Liver (tissue), 9 donors: Measurements from ENCODE around the gene ELL. TPM values are rescaled to one million over a fixed set of nuclear protein-coding genes. Genes with fewer than 3 reads are reported as not detected.

Experiments used
- DNase-seq: peaks from one replicate; pipeline ENCODE4 v3.0.0-alpha.2; 2017; ENCODE audit warnings: low spot score
- H3K27ac ChIP-seq, 2 donors: one replicate each; pipeline ENCODE4 v1.7.0; 2013; ENCODE audit warnings: inconsistent platforms in 2 of 2, low read length in 2 of 2, control low read depth in 1 of 2, low read depth in 1 of 2, mild to moderate bottlenecking in 1 of 2
- H3K27me3 ChIP-seq, 4 donors: one replicate each; pipeline versions ENCODE4 v1.6.1 to v1.7.0; 2013; ENCODE audit warnings: low read length in 3 of 4, inconsistent platforms in 1 of 4, mild to moderate bottlenecking in 1 of 4, moderate library complexity in 1 of 4; ENCODE audit not compliant: control insufficient read depth in 4 of 4, insufficient read depth in 4 of 4
- H3K36me3 ChIP-seq, 4 donors: one replicate each; pipeline versions ENCODE4 v1.6.1 to v1.7.0; 2013; ENCODE audit warnings: low read length in 3 of 4, mild to moderate bottlenecking in 3 of 4, low read depth in 1 of 4, moderate library complexity in 1 of 4; ENCODE audit not compliant: control insufficient read depth in 4 of 4, insufficient read depth in 3 of 4
- H3K4me1 ChIP-seq, 4 donors: one replicate each; pipeline versions ENCODE4 v1.6.1 to v1.7.0; 2013; ENCODE audit warnings: low read length in 3 of 4, mild to moderate bottlenecking in 3 of 4, moderate library complexity in 1 of 4; ENCODE audit not compliant: control insufficient read depth in 4 of 4, insufficient read depth in 4 of 4
- H3K4me3 ChIP-seq, 3 donors: one replicate each; pipeline versions ENCODE4 v1.6.1 to v1.7.0; 2013; ENCODE audit warnings: low read length in 3 of 3, control low read depth in 1 of 3, low read depth in 1 of 3, mild to moderate bottlenecking in 1 of 3
- H3K9ac ChIP-seq, 2 donors: one replicate each; pipeline ENCODE4 v1.7.0; 2013; ENCODE audit warnings: low read length in 2 of 2, mild to moderate bottlenecking in 2 of 2, moderate library complexity in 2 of 2, control low read depth in 1 of 2, low read depth in 1 of 2
- H3K9me3 ChIP-seq, 4 donors: one replicate each; pipeline versions ENCODE4 v1.6.1 to v1.7.0; 2013; ENCODE audit warnings: low read length in 3 of 4; ENCODE audit not compliant: control insufficient read depth in 4 of 4
- EGR1 ChIP-seq, 2 donors: IDR thresholded peaks; 2 replicates each; pipeline ENCODE4 v1.6.1; 2016 to 2018; ENCODE audit warnings: antibody characterized with exemption in 2 of 2, low read depth in 2 of 2
- FOXA2 ChIP-seq: IDR thresholded peaks from 2 replicates; pipeline ENCODE4 v1.6.1; 2016; ENCODE audit warnings: antibody characterized with exemption
- GABPA ChIP-seq, 2 donors: IDR thresholded peaks in 1 of 2; conservative IDR thresholded peaks in 1 of 2; 2 replicates each; pipeline ENCODE4 v1.6.1; 2016; ENCODE audit warnings: antibody characterized with exemption in 2 of 2, mild to moderate bottlenecking in 1 of 2, moderate library complexity in 1 of 2
- HNF4A ChIP-seq, 2 donors: conservative IDR thresholded peaks; 2 replicates each; pipeline ENCODE4 v1.6.1; 2016; ENCODE audit warnings: antibody characterized with exemption in 2 of 2, mild to moderate bottlenecking in 2 of 2
- HNF4G ChIP-seq: IDR thresholded peaks from 2 replicates; pipeline ENCODE4 v1.6.1; 2016; ENCODE audit warnings: antibody characterized with exemption
- JUND ChIP-seq, 2 donors: IDR thresholded peaks; 2 replicates each; pipeline ENCODE4 v1.6.1; 2016; ENCODE audit warnings: antibody characterized with exemption in 2 of 2
- MAX ChIP-seq: IDR thresholded peaks from 2 replicates; pipeline ENCODE4 v1.6.1; 2016; ENCODE audit warnings: antibody characterized with exemption
- NR2F2 ChIP-seq: IDR thresholded peaks from 2 replicates; pipeline ENCODE4 v1.6.1; 2016; ENCODE audit warnings: antibody characterized with exemption
- RXRA ChIP-seq, 2 donors: IDR thresholded peaks; 2 replicates each; pipeline ENCODE4 v1.6.1; 2017 to 2018; ENCODE audit warnings: antibody characterized with exemption in 2 of 2, mild to moderate bottlenecking in 1 of 2
- SP1 ChIP-seq: IDR thresholded peaks from 2 replicates; pipeline ENCODE4 v1.6.1; 2018; ENCODE audit warnings: antibody characterized with exemption, mild to moderate bottlenecking
- YY1 ChIP-seq: IDR thresholded peaks from 2 replicates; pipeline ENCODE4 v1.6.1; 2016; ENCODE audit warnings: antibody characterized with exemption, mild to moderate bottlenecking
- WGBS: extraction: QIAGEN DNeasy Blood & Tissue Kit; methylation state at CpG from one replicate; pipeline ENCODE4 v1.1.7; 2013; 5-methylcytosine and 5-hydroxymethylcytosine counted together
- polyA plus RNA-seq, 2 donors: library from polyadenylated mRNA; stranded (reverse) in 1 of 2; unstranded in 1 of 2; fragments of 200-250 nt in 1 of 2; fragments of >200 nt in 1 of 2; fragmentation: Nextera tagmentation in 1 of 2; extraction: Ambion mirVana in 1 of 2; gene quantifications; one replicate each; pipeline versions ENCODE4 v1.2.1 to v1.2.3, GENCODE V29; 2013 to 2015
- total RNA-seq, 2 donors: library from RNA; depleted of rRNA; stranded (reverse); fragments of >200 nt; gene quantifications; one replicate each; pipeline ENCODE4 v1.2.3, GENCODE V29; 2014
- TF ChIP-seq, protein P1 (sequence below): IDR thresholded peaks from 2 replicates; pipeline ENCODE4 v1.6.1; 2016; ENCODE audit warnings: antibody characterized with exemption
- TF ChIP-seq, protein P2 (sequence below): IDR thresholded peaks from 2 replicates; pipeline ENCODE4 v1.6.1; 2016; ENCODE audit warnings: antibody characterized with exemption, mild to moderate bottlenecking
- donor health status: healthy.
- donor health status: healthy.
- donor health status: healthy.
- donor health status: healthy.
- donor health status: healthy.

Gene ELL
- total and polyA plus RNA-seq, 4 donors, result 4.5 to 10.5 (median 6.6) TPM

DNA sequence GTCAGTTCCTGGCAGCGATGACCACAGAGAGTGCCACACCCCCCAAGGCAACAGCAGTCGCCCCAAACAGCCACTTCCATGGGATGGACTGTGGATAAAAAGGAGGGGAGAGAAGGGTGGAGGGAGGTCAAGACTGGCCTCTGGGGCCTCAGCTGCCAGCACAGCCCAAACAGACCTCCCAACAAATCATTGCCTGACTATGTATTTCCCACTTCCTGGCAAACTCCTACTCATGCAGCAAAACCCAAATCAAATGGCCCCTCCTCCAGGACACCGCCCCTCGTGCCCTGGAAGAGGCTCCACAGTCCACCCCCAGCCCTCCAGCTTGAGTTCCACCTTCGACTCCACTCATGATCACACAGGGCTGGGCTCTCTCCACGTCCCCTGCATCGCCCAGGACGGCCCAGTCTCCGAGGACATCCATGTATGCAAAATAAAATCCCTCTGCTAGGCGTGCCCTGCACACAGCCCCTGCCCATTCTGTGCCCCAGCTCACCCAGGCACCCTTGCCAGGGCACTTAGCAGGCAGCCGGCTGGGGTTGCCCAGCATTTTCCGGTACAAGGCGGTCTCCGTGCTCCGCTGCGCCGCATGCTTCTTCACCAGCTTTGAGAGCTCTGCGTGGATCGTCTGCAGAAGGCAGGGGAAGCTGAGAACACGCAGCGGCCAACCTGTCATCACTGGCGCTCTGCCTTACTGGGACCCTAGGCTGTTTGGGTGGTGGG, 10.5 kb upstream of the ELL start (continued):
- TF ChIP-seq, protein P1, sequence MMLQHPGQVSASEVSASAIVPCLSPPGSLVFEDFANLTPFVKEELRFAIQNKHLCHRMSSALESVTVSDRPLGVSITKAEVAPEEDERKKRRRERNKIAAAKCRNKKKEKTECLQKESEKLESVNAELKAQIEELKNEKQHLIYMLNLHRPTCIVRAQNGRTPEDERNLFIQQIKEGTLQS, result no peak
- TF ChIP-seq GABPA (IDR thresholded peaks at IDR 0.05 in 1 of 2, conservative IDR thresholded peaks at IDR 0.05 in 1 of 2), result no peak

GRCh38 chr19:18531485-18531884, 9.6 kb upstream of the ELL start:
- DNase-seq, result no peak
- Histone ChIP-seq H3K27me3 (no peaks in the 10 kb centered on the region), H3K4me1 (peaks cover 0 to 3% (median 1%) of the 10 kb centered on the region in 4 donors), H3K4me3 (no peak overlapping the region), H3K9ac (no peak overlapping the region), H3K9me3 (no peaks in the 10 kb centered on the region), H3K36me3 (peaks cover 0 to 28% (median 10%) of the 10 kb centered on the region in 4 donors), H3K27ac (no peak overlapping the region)
- WGBS, result 96% methylated on average over 9 of the region's 9 CpGs
- TF ChIP-seq, protein P2, sequence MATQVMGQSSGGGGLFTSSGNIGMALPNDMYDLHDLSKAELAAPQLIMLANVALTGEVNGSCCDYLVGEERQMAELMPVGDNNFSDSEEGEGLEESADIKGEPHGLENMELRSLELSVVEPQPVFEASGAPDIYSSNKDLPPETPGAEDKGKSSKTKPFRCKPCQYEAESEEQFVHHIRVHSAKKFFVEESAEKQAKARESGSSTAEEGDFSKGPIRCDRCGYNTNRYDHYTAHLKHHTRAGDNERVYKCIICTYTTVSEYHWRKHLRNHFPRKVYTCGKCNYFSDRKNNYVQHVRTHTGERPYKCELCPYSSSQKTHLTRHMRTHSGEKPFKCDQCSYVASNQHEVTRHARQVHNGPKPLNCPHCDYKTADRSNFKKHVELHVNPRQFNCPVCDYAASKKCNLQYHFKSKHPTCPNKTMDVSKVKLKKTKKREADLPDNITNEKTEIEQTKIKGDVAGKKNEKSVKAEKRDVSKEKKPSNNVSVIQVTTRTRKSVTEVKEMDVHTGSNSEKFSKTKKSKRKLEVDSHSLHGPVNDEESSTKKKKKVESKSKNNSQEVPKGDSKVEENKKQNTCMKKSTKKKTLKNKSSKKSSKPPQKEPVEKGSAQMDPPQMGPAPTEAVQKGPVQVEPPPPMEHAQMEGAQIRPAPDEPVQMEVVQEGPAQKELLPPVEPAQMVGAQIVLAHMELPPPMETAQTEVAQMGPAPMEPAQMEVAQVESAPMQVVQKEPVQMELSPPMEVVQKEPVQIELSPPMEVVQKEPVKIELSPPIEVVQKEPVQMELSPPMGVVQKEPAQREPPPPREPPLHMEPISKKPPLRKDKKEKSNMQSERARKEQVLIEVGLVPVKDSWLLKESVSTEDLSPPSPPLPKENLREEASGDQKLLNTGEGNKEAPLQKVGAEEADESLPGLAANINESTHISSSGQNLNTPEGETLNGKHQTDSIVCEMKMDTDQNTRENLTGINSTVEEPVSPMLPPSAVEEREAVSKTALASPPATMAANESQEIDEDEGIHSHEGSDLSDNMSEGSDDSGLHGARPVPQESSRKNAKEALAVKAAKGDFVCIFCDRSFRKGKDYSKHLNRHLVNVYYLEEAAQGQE, result no peak
- no peak for TF ChIP-seq NR2F2
- TF ChIP-seq EGR1 (IDR thresholded peaks at IDR 0.05; ENCODE audit: low read depth in 2 of 2), result no peak
- no peak for TF ChIP-seq YY1
- TF ChIP-seq GABPA (IDR thresholded peaks at IDR 0.05 in 1 of 2, conservative IDR thresholded peaks at IDR 0.05 in 1 of 2), result no peak
- TF ChIP-seq HNF4G, result no peak
- no peak for TF ChIP-seq MAX
- TF ChIP-seq SP1, result no peak
- TF ChIP-seq RXRA (IDR thresholded peaks at IDR 0.05), result no peak
- no peak for TF ChIP-seq HNF4A (conservative IDR thresholded peaks at IDR 0.05)
- no peak for TF ChIP-seq FOXA2
- no peak for TF ChIP-seq JUND (IDR thresholded peaks at IDR 0.05)

DNA sequence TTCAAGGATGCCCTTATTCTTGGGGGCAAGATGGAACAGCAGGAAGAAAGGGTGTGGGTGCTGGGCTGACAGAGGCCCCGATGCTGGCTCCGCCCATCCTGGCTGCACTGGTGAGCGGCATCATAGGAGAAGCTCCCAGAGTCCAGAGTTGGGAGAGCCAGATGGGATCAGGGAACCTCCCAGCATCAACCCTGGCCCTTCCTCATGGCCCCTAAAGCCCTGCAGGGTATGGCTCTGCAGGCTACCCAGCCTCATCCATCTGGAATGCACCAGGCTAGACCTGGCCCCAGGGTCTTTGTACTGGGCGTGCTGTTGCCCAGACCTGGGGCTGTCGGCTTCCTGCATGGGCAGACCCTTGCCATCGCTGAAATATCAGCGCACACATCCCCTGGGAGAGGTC, 7.9 kb upstream of the ELL start:
- Histone ChIP-seq H3K4me1 (peaks cover 0 to 3% (median 1%) of the 10 kb centered on the region in 4 donors), H3K9me3 (no peaks in the 10 kb centered on the region), H3K9ac (no peak overlapping the region), H3K4me3 (no peak overlapping the region), H3K36me3 (peaks cover 0 to 19% (median 9%) of the 10 kb centered on the region in 4 donors), H3K27me3 (no peaks in the 10 kb centered on the region), H3K27ac (no peak overlapping the region)
- TF ChIP-seq, protein P1, result no peak
- no peak for DNase-seq
- 83% methylated on average over 7 of the region's 7 CpGs for WGBS
